Activated CD4-positive, alpha-beta T cell treated with anti-CD3 and anti-CD28 coated beads, Interleukin-2, amount 50 U/mL, for 1 hour (primary cell): ENCODE measurements around the gene OS9.
A peak's percentile ranks its signal among the peaks of the same experiment; 100 is the strongest.

Experiments
- DNase-seq: peaks from one replicate; pipeline ENCODE4 v3.0.0-alpha.2; 2020

Gene OS9

DNA sequence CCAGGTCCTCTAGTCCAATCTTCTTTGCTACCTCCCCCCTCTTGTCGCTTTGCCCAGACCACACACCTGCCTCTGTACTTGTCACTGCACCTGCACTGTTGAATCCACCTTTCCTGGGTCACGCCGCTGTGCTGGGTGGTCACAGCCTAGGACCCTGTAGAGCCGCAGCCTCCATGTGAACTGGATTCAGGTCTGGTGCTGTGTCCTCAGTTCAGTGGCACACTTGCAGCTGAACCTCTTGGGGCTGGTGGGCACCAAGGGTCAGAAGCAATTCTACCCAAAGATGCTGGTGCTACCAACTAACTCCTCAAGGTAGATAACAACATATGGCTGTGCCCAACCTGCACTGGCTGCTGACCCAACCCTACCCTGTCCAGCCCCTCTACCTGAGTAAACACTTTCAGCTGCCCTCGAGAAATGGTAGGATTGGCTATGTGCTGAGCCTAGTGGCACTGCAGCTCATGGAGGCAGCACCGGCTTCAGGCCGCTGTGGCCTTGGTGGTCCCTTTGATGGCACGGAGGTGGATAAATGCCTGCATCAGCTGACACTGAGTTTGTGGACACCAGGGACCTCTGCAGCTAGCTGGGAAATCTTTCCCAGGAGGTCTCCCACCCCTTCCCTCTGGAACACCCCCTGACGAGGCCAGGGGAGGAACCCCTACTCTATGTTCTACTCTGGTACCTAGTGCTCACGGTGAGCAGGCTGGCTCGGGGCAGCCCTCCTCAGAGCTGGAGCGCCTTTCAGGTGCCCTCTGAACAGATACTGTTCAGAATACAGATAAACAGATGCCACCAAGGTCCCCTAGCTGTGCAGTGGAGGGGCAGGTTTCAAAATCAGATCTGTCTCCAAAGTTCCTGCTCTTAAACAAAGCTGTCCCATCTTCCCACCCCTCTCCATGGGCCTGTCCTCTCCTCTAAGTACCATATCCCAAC lies 30.3 kb downstream of the OS9 start:
- no peak for DNase-seq

DNA sequence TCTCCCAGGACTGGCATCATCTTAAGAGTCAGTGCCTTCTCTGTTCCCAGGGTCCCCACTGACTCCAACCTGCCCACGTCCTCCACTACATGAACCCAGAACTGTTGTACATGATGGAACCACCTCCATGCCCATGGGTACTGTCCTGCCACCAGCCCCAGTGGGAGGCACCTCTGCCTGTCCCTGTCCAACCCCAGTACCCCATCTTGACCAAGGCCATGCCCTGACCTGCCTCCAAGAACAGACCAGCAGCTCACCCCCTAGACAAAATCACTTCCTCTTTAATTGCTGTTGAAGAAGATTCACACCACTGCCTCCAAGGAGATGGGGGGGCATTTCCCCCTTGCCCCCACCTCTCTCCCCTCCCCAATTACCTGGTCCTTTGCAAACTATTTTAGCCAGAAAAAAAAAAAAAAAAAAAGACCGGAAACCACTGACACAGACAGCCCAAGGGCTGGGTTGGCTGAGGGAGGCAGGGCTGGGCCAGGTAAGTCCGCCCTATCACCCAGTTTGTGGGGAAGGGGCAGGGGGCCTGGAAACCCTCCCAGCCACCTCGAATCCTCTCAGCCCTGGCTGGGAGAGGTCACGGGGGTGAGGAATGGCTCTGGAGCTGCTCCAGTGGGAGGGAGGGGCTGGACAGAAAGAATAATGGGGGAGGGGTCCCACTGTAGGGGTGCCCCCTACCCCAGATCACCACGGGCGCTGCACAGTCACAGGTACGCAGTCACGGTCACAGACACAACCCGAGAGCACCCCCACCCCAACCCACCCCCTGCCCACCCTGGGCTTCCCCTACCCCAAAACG lies 31.2 kb downstream of the OS9 start:
- no peak for DNase-seq

DNA sequence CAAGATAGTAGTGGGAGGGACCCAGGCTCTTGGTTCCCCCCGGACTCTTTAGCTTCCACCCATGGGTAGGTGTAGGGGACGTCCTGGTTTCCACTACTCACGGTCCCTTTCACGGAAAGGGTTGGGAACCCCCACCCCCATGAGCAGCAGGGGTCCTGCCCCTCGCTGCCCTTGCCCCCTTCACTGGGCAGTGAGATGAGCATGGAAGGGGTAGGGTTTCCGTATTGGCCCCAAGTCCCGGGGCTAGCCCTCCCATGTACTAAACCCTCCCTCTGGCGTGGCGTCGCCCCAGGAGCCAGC lies 31.9 kb downstream of the OS9 start:
- no peak for DNase-seq

DNA sequence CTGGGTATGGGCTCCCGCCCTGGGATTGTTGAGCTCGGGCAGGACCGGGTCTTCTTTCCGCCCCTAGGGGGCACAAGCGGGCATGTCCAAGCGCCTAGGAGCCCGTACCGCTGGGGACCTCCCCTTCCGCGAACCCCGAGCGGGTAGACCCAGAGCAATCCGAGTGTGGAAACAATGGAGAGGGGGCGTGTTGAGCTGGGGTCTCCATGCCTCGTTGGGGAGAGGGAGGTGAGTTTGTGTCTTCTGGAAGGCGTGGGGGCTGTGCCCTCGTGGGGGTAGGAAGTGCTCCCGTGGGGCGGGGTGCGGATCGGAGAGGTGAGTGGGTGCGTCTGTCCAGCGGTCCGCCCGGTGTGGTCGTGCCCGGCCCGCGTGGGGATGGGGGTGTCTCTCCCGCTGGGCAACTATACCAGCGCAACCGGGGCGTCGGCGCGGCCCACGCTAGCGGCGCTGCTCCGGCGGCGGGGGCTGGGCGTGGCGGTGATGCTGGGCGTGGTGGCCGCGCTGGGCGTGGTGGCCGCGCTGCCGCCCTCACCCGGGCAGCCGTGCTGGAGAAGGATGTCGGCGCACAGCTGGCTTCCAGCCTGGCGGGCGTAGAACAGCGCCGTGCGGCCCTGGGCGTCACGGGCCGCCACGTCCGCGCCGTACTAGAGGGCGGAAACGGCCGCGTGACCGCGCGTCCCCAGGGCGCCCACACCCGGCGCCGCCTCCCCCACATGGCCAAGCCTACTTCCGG lies 32.4 kb downstream of the OS9 start:
- DNase-seq = peak; percentile 23

DNA sequence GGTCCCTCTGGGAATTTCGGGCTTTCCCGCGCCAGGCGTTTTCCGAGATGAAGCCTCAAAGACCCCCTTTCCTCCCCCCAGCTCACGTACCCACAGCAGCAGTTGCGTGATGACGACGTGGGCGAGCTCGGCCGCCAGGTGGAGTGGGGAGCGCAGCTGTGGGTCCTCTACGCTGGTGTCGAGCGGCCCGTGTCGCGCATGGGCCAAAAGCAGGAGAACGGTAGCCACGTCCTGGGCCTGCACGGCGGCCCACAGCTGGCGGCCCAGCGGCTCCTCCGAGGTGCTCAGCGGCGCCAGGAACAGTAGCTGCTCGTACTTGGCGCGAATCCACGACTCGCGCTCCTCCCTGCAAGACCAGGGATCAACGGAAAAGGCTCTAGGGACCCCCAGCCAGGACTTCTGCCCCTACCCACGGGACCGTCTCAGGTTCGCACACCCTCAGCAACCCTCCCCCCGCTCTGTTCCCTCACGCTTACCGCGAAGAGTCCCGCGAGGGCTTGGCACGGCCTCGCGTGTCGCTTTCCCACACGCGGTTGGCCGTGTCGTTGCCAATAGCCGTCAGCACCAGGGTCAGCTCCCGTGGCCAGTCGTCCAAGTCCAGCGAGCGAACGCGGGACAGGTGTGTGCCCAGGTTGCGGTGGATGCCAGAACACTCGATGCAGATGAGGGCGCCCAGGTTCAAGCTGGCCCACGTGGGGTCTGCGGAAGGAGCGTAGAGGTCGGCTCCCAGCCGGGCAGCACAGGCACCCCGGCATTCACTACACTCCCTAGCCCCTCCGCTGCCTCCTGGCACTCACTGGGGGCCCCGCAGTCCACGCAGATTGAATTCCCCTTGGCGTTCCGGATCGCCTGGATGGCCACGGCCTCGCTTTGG lies 33.2 kb downstream of the OS9 start:
- no peak for DNase-seq

DNA sequence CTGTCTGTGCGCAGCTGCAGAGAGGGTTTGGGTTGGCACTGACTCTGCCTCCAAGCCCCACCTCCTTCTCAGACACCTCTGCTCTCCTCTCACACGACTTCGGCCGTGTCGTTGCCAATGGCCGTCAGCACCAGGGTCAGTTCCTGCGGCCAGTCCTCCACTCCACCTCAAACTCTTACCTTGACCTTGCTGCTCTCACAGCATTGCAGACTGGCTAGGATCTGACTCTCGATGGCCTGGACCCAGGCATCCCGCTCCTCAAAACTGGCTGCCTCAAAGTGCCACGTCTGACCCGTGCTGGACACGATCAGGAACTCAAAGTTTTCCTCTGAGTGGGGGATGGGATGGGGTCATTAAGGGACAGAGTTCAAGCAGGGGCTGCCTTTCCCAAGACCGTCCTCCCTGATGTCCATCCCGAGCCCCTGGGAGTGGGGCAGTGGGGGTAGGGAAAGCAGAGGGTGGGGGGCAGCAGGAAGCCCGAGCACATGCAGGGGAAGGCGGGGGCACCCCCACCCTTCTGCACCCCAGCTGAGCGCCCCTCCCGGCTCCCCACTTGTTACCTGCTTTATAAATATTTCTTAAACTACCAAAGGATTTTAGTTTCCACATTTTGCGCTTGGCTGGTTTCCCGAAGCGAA lies 33.9 kb downstream of the OS9 start:
- DNase-seq = no peak

DNA sequence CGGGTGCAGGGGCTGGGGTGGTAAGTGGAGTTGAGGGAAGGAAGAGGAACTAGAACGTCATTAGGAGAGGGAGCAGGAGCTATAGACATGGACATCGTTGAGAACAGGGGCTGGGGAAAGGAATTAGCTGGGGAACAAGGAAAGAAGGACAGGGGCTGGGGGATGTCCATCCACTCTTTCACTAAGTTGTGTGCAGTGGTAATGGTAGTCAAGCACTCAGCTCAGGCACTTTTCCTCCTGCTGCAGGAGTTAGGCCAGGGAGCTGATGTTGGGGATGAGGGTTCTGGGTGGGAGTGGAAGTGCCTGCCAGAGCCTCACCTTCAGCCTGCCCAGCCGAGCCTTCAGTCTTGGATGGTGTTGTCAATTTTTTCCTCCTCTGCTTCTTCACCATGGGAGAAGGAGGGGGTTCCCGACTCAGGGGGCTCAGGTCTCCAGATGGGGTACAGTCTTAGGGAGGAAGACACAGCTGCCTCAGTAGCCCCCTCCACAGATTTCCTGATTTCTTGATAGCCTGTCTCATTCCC lies 35.5 kb downstream of the OS9 start:
- DNase-seq = no peak

DNA sequence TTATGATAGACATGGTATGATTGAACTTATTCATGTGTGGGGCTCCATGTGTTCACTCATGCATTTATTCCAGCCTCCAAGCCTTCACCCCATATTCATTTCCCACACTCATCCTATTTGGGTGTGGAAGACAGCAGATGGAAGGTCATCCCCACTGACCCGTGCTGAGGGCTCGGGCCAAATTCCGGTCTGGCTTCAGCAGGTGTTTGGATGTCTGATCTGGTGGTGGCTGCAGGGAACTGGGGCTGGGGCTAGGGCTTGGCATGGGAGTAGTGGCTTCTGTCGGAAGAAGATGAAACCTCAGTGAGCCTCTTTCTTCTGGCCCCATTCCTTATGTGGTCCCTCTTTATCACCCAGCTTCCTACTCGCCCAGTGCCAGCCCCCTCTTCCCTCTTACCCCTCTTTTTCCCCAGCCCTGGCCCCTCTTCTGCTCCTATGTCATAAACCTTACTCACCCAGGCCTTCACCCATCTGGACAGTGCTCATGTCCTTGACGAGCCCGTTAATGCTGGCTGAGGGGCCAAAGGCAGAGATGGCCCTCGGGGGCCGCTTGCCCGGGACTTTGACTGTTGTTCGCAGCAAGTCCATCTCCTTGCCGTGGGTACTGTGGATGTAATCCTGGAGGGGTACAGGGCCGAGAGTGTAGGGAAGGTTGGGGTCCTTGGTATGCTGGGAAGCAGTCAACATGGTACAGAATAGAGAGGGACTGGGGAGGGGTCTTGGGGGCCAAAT lies 36.6 kb downstream of the OS9 start:
- no peak for DNase-seq

DNA sequence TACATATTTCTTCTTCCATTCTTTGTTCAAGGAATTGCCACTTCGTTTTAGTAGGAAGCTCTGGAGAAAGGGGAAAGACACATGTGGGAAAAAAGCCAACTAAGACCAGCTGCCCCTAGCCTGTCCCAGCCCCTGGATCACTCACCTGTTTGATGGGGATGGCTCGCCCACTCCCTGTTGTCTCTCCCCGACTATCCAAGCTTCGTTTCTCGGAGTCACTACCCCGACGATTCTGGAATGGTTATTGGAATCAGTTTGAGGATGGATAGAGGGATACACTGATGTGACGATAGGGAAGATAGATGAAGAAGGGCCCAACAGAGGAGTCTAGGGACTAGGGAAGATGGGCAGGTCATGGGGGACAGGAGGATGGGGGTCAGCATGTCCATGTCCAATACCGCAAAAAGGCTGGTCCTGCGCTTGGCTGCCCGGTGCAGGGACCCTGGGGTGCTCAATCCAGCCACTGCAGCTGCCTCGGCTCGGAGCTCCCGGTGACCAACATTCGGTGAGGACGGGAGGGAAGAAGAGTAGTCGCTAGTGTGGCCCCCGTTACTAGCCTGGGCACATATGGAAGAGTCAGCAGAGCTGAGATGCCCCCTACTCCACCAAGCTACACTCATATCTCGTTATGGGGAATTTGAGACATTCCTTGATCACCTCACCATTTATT lies 37.6 kb downstream of the OS9 start:
- no peak for DNase-seq

DNA sequence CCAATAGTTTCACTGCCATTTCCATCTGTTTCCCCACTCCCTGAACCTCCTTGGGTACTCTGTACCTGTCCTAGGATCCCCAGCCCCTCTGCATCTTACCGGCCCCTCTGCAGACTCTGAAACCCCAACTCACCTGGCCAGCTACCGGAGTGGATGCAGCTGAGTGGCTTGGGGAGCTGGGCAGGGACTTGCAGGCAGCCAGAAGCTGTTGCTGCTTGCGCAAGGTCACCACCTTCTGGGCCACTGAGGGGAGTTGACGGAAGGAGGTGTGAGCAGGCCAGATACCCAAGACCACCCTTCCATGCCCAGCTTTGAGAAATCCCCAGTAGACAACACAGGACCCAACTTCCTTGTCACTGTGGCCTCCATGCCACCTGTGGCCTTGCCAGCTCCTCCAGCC lies 38.3 kb downstream of the OS9 start:
- no peak for DNase-seq

DNA sequence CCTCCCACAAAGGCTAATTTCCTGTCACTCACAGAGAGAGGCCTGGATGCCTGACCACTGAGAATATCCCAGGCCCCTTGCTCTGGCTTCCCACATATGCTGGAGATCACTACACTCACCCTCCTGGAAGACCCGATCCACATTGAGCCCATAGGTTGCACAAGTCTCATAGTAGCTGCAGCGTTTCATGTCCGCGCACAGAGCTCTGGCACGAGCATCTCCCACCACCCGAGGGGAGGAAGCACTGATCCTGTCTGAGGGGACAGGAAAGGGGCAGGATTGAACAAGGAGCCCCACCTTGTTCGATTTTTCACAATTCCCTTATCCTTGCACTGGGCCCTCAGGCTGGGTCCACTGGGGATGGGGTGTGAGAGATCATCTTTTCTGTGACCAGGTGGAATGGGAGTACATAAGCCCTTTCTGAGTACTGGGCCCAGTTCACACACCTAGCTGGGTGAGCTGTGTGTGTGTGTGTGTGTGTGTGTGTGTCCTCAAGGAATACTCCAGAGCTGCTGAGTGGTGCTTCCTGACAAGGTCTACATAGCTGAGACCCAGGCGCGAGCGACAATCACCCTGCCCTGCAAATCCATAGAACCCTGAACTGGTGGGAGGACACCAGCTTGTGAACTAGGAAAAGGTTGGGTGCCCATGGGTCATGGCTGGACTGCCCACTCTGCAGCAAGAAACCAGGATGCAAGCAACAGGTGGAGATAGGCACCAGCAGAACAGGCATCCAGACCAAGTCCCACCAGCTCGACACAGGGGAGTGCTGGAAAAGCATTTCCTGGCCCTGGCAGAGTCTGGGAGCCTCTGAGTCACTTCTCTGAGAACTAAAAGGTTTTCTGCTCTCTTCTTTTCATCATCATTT lies 39.0 kb downstream of the OS9 start:
- DNase-seq = no peak

DNA sequence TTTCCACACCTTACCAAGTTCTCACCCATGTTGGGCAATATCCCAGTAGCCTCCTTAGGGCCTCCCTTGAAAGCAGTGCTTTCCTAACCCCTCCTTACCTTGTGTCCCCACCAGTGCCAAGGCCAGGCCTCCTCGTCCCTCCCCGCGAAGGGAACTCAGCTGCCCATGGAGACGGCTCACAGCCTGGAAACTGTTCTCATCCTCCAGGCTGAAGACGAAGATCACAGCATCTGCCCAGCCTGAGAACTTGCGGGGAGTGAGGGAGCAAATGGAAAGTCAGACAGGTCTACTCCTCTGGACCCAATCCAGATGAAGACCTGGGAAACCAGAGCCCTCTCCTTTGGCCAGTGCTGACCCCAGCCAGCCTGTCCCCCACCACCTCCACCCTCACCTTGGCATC lies 40.0 kb downstream of the OS9 start:
- DNase-seq = no peak

DNA sequence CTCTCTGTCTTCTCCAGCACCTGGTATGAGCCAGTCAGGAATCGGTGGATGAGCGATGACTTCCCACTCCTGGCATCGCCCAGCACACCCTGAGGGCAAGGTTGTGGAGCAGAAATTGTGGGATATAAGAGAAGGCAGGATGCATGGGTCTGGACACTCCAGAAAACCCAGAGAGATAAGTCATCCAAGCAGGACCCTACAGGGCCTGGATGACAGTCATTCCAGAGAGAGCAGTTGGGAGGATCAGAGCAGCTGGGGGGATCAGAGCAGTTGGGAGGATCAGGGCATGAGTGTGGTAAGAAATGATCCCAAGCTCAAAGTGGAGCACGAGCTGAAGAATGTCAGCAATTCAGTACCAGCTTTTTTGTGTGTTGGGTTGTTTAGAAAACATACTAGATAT lies 40.7 kb downstream of the OS9 start:
- DNase-seq = no peak

DNA sequence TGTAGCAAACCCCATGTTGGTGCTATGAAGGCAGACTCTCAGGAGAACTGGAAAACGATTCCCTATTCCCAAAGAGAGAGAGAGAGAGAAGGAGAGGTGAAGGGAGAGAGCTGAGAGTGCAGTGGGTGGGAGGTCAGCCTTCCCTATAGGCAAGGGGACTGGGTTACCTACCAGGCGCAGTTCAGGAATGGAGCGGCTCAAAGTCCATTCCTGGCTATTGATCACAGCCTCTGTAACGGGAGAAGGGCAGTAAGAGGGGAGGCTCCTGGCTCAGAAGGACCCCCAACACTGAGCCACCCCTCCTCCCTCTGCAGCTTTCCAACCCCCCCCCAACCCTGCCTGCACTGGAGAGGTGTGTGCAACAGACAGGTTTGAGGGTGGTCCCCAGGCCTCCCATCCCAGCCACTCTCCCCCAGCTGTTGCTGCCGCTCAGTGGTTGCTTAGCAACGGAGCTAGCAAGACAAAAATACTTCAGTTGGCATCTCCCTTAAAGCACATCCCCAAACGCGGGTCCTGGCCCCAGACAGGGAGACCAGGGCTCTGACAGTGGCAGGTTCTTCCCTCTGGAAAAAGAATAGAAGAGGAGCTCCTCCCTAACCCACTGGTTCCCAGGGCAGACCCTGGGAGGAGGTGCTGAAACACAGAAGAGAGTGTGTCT lies 41.4 kb downstream of the OS9 start:
- no peak for DNase-seq

DNA sequence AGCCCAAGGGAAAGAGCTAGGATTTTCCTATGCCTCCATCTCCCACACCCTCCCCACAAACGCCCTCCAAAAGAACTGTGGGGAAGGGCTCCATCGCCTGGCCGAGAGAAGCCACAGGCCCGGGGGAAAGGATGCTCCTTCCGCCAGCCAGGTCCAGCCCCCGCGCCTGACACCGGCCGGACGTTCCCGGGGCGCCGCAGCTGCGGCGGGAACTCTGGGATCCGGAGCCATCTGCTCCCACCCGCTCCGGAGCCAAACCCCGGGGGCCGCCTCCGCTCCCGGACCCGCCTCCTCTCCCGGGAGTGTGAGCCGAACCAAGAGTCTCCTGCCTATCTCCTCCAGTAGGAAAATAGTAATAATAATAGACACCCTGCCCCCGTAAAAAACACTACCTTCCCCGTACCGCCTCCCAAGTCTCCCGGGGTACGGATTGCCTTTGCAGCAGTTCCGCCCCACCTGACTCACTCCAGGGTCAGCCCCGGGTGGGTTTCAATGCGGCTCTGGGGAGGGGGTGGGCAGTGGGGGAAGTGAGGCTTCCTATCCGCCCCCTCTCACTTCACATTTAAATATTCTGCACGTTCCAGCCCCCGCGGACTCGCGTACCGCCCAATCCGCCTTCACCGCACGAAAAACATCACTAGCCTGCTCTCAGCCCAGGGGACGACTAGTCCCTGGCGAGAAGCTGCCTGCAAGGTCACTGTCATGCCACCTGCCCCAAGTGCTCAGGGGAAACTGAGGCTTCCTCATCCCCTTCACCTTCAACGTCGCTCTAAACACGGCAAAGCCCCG lies 42.2 kb downstream of the OS9 start:
- DNase-seq = no peak

DNA sequence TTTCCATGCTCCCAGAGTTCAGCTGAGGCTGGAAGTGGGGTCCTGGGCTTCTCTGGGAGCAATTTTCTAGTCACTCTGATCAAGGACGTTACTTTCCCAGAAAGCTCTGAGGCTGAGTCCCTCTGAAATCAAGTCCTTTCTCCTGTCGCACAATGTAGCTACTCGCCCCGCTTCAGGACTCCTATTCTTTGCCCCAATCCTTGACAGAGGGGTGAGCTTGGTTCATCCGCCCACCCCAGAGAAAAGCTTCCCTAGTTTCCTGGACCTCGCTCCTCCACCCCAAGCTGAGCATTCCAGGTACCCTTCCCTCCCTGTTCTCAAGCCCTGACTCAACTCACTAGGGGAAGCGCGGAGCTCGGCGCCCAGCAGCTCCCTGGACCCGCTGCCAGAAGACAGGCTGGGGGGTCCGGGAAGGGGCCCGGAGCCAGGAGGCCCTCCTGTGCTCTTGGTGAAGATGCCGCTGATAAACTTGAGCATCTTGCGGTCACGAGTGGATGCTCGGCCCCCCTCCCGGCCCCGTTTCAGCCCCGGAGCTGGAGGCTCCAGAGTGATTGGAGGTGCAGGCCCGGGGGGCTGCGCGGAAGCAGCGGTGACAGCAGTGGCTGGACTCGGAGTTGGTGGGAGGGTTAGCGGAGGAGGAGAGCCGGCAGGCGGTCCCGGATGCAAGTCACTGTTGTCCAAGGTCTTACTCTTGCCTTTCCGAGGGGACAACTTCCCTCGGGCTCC lies 43.0 kb downstream of the OS9 start:
- DNase-seq = no peak
